Mucosa of descending colon (tissue), 3 donors: Measurements from ENCODE around the gene MTCH1. TPM values are rescaled to one million over a fixed set of nuclear protein-coding genes. Genes with fewer than 3 reads are reported as not detected.
A peak's percentile ranks its signal among the peaks of the same experiment; 100 is the strongest.

Experiments used
- ATAC-seq: fragments of 200-7000 bp; cut with Tn5 transposase; one replicate; pipeline ENCODE4 v1.9.1; 2020; ENCODE audit warnings: mild to moderate bottlenecking, moderate library complexity
- DNase-seq, 3 donors: peaks; one replicate each; pipeline ENCODE4 v3.0.0-alpha.2; 2020
- H3K36me3 ChIP-seq: fragments of 200-600 bp; one replicate; pipeline ENCODE4 v1.8.0; 2021; ENCODE audit warnings: low read depth, mild to moderate bottlenecking
- H3K4me1 ChIP-seq: fragments of 200-600 bp; one replicate; pipeline ENCODE4 v1.8.0; 2021; ENCODE audit warnings: low read depth, mild to moderate bottlenecking
- H3K4me3 ChIP-seq: fragments of 200-600 bp; one replicate; pipeline ENCODE4 v1.8.0; 2021; ENCODE audit warnings: mild to moderate bottlenecking
- H3K9me3 ChIP-seq: fragments of 200-600 bp; one replicate; pipeline ENCODE4 v1.8.0; 2021; ENCODE audit warnings: mild to moderate bottlenecking
- intact Hi-C, 2 donors: fragments of 100-400 bp; cut with DNase I in 1 of 2; cut with micrococcal nuclease in 1 of 2; formaldehyde crosslinking; loops; one replicate each; pipeline versions ENCODE4 v1.11.0 to v1.11.1; 2022; cut with DNase I, micrococcal nuclease
- total RNA-seq, 3 donors: library from RNA; stranded (reverse); fragmentation: NEBNext Ultra II Directional in 2 of 3; extraction: Animal tissue kit (Norgen Biotek cat#: 25700) in 2 of 3; gene quantifications; one replicate each; pipeline versions ENCODE4 v1.2.1 to v1.2.4, GENCODE V29; 2021 to 2023
- TF ChIP-seq, protein P1 (sequence below): fragments of 200-600 bp; IDR thresholded peaks from one replicate; pipeline ENCODE4 v1.8.0; 2022; ENCODE audit warnings: antibody characterized with exemption, mild to moderate bottlenecking
- donor health status: DM: no; HTN: no; CAD: no; lungs with moderate emphysema.
- donor health status: DM: no; HTN: no; CAD: no.
- donor health status: DM: no; HTN: yes; CAD: no.

MTCH1 gene
- total RNA-seq, 3 donors from 2014 or later = 153 to 186 (median 157) TPM

DNA sequence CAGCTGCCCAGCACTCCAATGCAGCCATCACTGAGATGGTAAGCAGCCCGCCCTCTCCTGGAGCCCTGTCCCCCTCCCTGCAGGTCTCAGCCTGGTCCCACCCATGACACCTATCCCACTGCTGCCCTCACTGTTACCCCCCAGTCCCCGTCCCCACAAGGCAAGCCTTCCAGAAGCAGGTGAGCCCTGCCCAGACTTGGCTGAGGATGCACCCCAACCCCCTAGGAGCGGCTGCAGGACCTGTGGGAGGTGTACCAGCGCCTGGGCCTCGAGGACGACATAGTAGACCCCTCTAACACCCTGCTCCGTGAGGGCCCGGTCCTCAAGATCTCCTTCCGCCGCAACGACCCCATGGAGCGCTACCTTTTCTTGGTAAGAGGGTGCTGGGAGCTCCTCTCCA lies 28.7 kb upstream of the MTCH1 start:
- intact Hi-C loops = loop anchor here in 1 of 2 donors (5.0 kb wide), 1 partner anchor 127 kb away; the partner anchor contains the start of gene C6orf89
- Histone ChIP-seq H3K4me1 (peaks cover 7% of the 10 kb centered on the region), H3K36me3 (no peaks in the 10 kb centered on the region), H3K9me3 (no peaks in the 10 kb centered on the region), H3K4me3 (no peak overlapping the region)
- no peak for DNase-seq
- ATAC-seq = no peak
- TF ChIP-seq, protein P1, sequence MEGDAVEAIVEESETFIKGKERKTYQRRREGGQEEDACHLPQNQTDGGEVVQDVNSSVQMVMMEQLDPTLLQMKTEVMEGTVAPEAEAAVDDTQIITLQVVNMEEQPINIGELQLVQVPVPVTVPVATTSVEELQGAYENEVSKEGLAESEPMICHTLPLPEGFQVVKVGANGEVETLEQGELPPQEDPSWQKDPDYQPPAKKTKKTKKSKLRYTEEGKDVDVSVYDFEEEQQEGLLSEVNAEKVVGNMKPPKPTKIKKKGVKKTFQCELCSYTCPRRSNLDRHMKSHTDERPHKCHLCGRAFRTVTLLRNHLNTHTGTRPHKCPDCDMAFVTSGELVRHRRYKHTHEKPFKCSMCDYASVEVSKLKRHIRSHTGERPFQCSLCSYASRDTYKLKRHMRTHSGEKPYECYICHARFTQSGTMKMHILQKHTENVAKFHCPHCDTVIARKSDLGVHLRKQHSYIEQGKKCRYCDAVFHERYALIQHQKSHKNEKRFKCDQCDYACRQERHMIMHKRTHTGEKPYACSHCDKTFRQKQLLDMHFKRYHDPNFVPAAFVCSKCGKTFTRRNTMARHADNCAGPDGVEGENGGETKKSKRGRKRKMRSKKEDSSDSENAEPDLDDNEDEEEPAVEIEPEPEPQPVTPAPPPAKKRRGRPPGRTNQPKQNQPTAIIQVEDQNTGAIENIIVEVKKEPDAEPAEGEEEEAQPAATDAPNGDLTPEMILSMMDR = no peak

DNA sequence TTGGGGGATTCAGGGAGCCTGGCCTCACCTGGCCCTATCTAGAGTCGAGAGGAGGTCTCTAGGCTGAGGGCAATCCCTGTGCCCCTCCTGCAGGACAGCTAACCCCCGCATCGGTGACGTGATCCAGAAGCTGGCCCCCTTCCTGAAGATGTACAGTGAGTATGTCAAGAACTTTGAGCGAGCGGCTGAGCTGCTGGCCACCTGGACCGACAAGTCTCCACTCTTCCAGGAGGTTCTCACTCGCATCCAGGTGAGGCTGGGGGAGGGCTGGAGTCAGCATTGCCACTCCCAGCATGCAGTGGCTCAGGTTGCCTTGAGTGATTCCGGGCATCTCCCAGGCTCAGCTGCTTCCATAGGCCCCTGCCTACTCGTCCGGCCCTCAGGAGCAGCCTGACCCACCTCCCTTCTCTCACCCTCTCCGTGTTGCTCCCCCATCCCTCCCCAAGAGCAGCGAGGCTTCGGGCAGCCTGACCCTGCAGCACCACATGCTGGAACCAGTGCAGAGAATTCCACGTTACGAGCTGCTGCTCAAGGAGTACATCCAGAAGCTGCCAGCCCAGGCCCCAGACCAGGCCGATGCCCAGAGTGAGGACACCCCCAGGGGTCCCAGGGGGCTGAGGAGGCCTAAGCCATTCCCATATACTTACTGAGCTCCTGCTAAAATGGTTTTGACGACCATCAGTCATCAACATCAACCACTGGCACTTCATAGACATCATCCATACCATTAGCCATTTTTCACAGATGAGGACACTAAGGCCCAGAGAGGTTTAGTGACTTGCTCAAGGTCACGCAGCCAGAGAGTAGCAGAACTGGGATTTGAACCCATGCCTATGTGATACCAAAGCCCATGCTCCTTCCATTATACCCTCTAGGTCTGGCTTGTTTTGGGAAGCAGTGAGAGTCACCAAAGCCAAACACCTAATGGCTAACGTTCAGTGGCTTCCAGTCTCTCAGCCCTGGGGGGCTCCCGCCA lies 27.8 kb upstream of the MTCH1 start:
- Histone ChIP-seq H3K9me3 (no peaks in the 10 kb centered on the region), H3K36me3 (no peaks in the 10 kb centered on the region), H3K4me1 (peaks cover 7% of the 10 kb centered on the region), H3K4me3 (no peak overlapping the region)
- ATAC-seq (no peak), DNase-seq (peak in 1 of 3 donors; percentile 46)
- TF ChIP-seq, protein P1 = no peak
- intact Hi-C loops = no loop called here

DNA sequence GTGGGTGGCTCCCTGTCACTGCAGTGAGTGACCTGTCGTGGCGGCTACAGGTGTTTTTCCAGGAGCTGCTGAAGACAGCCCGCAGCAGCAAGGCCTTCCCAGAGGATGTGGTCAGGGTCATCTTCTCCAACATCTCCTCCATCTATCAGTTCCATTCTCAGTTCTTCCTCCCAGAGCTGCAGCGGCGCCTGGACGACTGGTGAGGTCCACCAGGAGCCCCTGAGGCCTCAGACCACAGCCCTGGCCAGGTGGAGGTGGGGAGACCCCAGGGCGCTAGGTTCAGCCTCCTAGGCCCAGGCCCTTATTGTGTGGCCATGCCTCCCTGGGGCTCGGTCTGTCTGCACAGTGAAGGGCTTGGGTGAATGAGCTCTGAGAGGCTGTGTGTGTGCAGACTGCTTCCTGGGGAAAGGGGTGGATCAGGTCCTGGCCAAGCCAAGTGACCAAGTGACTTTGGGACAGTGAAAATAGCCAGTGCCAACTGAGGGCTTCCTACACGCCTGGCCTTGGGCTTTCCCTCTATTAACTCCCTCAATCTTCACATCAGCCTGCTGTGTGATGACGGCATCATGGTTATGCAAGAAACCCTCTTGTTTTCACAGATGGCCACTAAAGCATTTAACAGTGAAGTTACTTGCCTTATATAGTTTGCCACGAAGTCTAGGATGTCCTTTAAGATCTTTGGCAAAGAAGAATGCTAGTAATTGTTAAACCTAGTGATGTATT lies 25.8 kb upstream of the MTCH1 start:
- Histone ChIP-seq H3K4me1 (no peaks in the 10 kb centered on the region), H3K36me3 (no peaks in the 10 kb centered on the region), H3K4me3 (no peak overlapping the region), H3K9me3 (no peaks in the 10 kb centered on the region)
- TF ChIP-seq, protein P1 = no peak
- intact Hi-C loops = no loop called here
- ATAC-seq (no peak), DNase-seq (peak in 1 of 3 donors; percentile 37)

DNA sequence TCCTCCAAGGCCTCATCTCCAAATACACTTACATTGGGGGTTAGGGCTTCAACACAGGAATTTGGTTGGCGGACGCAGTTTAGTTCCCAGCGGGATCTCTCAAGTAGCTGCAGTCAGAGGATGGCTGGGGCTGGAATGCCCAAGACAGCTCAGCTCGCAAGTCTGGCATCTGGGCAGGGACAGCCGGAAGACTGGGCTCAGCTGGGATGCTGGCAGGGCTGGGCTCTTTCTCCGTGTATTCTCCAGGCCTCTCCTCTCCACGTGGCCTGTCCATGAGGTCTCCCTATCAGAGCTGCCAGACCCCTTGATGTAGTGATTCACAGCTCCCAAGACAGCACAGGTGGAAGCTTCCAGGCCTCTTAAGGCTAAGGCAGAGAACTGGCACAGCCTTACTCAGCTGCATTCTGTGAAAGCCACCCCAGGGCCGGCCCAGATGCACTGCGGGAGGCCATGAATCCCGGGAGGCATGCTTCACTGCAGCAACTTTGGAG lies 24.5 kb upstream of the MTCH1 start:
- TF ChIP-seq, protein P1 = no peak
- H3K36me3 ChIP-seq = no peaks in the 10 kb centered on the region
- DNase-seq (peak in 1 of 3 donors; percentile 20), ATAC-seq (no peak)
- intact Hi-C loops = no loop called here
- H3K4me3 ChIP-seq = no peak overlapping the region
- no peaks in the 10 kb centered on the region for H3K4me1 ChIP-seq
- no peaks in the 10 kb centered on the region for H3K9me3 ChIP-seq

DNA sequence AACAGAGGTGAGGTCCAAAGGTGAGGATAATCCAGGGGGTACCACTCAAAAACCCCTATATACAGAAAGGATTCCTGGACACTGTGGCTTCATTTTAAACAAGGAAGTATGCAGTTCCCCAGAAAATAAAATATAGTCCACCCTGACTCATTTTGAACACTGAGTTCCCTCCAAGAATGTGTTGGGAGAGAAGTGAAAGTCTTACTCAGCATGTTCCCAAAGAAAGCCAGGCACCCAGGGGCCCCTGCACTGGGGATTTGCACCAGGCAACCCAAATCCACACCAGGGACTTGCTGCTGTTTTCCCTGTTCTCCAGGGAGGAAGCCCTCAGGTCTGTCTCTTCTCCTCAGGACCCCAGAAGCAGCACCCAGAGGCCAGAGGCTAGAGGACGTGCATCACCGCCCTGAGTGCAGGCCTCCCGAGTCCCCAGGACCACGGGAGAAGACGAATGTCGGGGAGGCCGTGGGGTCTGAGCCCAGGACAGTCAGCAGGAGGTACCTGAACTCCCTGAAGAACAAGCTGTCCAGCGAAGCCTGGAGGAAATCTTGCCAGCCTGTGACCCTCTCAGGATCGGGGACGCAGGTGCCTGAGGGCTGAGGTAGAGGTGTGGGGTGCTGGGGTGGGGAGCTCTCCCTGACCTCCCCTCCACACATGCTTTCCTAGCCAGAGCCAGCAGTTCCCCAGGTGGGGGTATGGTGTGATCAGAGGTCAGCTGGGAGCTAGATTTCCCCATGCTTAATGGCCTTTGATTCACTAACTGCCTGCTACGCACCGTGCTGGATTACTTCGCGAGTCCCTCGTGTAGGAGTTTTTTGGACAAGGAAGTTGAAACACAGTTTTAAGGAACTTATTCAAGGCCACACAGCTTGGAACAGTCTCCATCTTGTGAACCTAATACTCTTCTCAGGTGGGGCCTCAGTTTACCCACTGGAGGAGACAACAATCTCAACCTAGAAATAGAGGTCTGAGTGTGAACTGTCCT lies 22.8 kb upstream of the MTCH1 start:
- H3K36me3 ChIP-seq = no peaks in the 10 kb centered on the region
- ATAC-seq (no peak), DNase-seq (peak in 1 of 3 donors; percentile 45)
- H3K4me1 ChIP-seq = no peaks in the 10 kb centered on the region
- intact Hi-C loops = no loop called here
- H3K9me3 ChIP-seq = no peaks in the 10 kb centered on the region
- TF ChIP-seq, protein P1 = no peak
- no peak overlapping the region for H3K4me3 ChIP-seq
